HepG2 (cell line): Measurements from ENCODE around the gene RTP5. TPM values are rescaled to one million over a fixed set of nuclear protein-coding genes. Genes with fewer than 3 reads are reported as not detected.

ENCODE experiments used
- AKAP8 ChIP-seq: sonication (generic); formaldehyde crosslinking; IDR thresholded peaks from 2 replicates; pipeline ENCODE4 v1.5.1; 2020; ENCODE audit warnings: mild to moderate bottlenecking, missing genetic modification reagents
- CTCF ChIP-seq: sonication (generic); formaldehyde crosslinking; IDR thresholded peaks from 2 replicates; pipeline ENCODE4 v1.5.0; 2020; ENCODE audit warnings: mild to moderate bottlenecking, missing genetic modification reagents, moderate library complexity
- EZH2 ChIP-seq: conservative IDR thresholded peaks from 2 replicates; pipeline ENCODE4 v1.6.1; 2012; ENCODE audit warnings: mild to moderate bottlenecking, low read depth, low read length, moderate library complexity
- FOXK1 ChIP-seq: sonication (generic); formaldehyde crosslinking; IDR thresholded peaks from 2 replicates; pipeline ENCODE4 v1.4.0; 2020; ENCODE audit warnings: low read depth, missing genetic modification reagents, borderline replicate concordance
- FUBP1 ChIP-seq: sonication (generic); formaldehyde crosslinking; IDR thresholded peaks from 2 replicates; pipeline ENCODE4 v1.5.1; 2020; ENCODE audit warnings: missing genetic modification reagents, mild to moderate bottlenecking, borderline replicate concordance
- KDM2A ChIP-seq: sonication (generic); formaldehyde crosslinking; IDR thresholded peaks from 2 replicates; pipeline ENCODE4 v1.4.0; 2020; ENCODE audit warnings: low read depth, missing genetic modification reagents, borderline replicate concordance
- MYC ChIP-seq: sonication (generic); formaldehyde crosslinking; IDR thresholded peaks from 2 replicates; pipeline ENCODE4 v1.9.0; 2021; ENCODE audit warnings: missing genetic modification reagents, borderline replicate concordance
- NCOA1 ChIP-seq: sonication (generic); formaldehyde crosslinking; IDR thresholded peaks from 2 replicates; pipeline ENCODE4 v1.9.0; 2021; ENCODE audit warnings: missing genetic modification reagents
- NR2F6 ChIP-seq, 2 experiments: IDR thresholded peaks; 2 replicates each; pipeline ENCODE4 v1.6.1; 2016; ENCODE audit warnings: antibody characterized with exemption in 1 of 2, mild to moderate bottlenecking in 1 of 2
- SALL1 ChIP-seq: sonication (generic); formaldehyde crosslinking; IDR thresholded peaks from 2 replicates; pipeline ENCODE4 v1.8.0; 2022; ENCODE audit warnings: mild to moderate bottlenecking, missing genetic modification reagents
- USF2 ChIP-seq, 2 experiments: sonication (generic) in 1 of 2; formaldehyde crosslinking in 1 of 2; IDR thresholded peaks; 2 replicates each; pipeline versions ENCODE4 v1.5.1 to v1.6.1; 2011 to 2020; ENCODE audit warnings: borderline replicate concordance in 1 of 2, low read depth in 1 of 2, low read length in 1 of 2, mild to moderate bottlenecking in 1 of 2, missing genetic modification reagents in 1 of 2, moderate library complexity in 1 of 2
- ZBTB33 ChIP-seq: sonication (generic); formaldehyde crosslinking; IDR thresholded peaks from 2 replicates; pipeline ENCODE4 v1.4.0; 2020; ENCODE audit warnings: missing genetic modification reagents
- ZNF550 ChIP-seq: sonication (generic); formaldehyde crosslinking; IDR thresholded peaks from 2 replicates; pipeline ENCODE4 v1.4.0; 2020; ENCODE audit warnings: mild to moderate bottlenecking, missing genetic modification reagents, borderline replicate concordance
- ZNF556 ChIP-seq: sonication (generic); formaldehyde crosslinking; IDR thresholded peaks from 2 replicates; pipeline ENCODE4 v1.4.0; 2020; ENCODE audit warnings: mild to moderate bottlenecking, missing genetic modification reagents, borderline replicate concordance
- ZNF691 ChIP-seq: sonication (generic); formaldehyde crosslinking; IDR thresholded peaks from 2 replicates; pipeline ENCODE4 v1.4.0; 2020; ENCODE audit warnings: missing genetic modification reagents, low read depth, mild to moderate bottlenecking, borderline replicate concordance
- polyA plus RNA-seq, 8 experiments: library from polyadenylated mRNA; depleted of rRNA in 3 of 8; stranded (reverse) in 7 of 8; unstranded in 1 of 8; fragments of >200 nt; fragmentation: Illumina TruSeq in 4 of 8; extraction: Trizol in 4 of 8; gene quantifications; 2 replicates each; pipeline versions ENCODE4 v1.2.1 to v1.2.3, GENCODE V29; 2011 to 2016; ENCODE audit warnings: low read depth in 4 of 8, missing spikeins in 1 of 8, mixed read lengths in 1 of 8; ENCODE audit not compliant: insufficient read depth in 1 of 8
- total RNA-seq, 5 experiments: library from RNA; depleted of rRNA; stranded (reverse); fragments of >200 nt; fragmentation: Illumina TruSeq; extraction: Trizol; gene quantifications; 2 replicates each; pipeline ENCODE4 v1.2.3, GENCODE V29; 2016; ENCODE audit warnings: low read depth in 1 of 5

Gene RTP5
- total and polyA plus RNA-seq, 2 of the 13 experiments (the other 11 are each of a cell fraction or from before 2014, with no cell fraction given), result not detected

GRCh38 chr2:241877989-241878970, 8.8 kb downstream of the RTP5 start (continued):
- no peak for TF ChIP-seq EZH2
- TF ChIP-seq NR2F6 (IDR thresholded peaks at IDR 0.05), result no peak
- peak; percentile 36; the same call in 1 of the 2 replicates for TF ChIP-seq NR2F6 (CRISPR knock-in tag; IDR thresholded peaks at IDR 0.05)
- TF ChIP-seq CTCF (CRISPR knock-in tag), result peak; percentile 87
- TF ChIP-seq USF2 (IDR thresholded peaks at IDR 0.05; ENCODE audit: low read depth, low read length), result no peak
- TF ChIP-seq USF2 (CRISPR knock-in tag; IDR thresholded peaks at IDR 0.05; ENCODE audit: borderline replicate concordance), result no peak
- TF ChIP-seq KDM2A (CRISPR knock-in tag), result peak; percentile 78; the same call in 1 of the 2 replicates
- TF ChIP-seq AKAP8 (CRISPR knock-in tag), result no peak
- peak; percentile 24; the same call in 1 of the 2 replicates for TF ChIP-seq MYC
- no peak for TF ChIP-seq ZNF556
- TF ChIP-seq FOXK1, result peak; percentile 46; the same call in 1 of the 2 replicates
- TF ChIP-seq SALL1, result 0 out of 2 replicates have a peak, but pooled peaks have one; percentile 19
- TF ChIP-seq ZNF691, result no peak; the same call in 1 of the 2 replicates
- no peak for TF ChIP-seq FUBP1 (CRISPR knock-in tag)
- no peak for TF ChIP-seq ZNF550 (CRISPR knock-in tag)
- TF ChIP-seq NCOA1 (CRISPR knock-in tag), result no peak
- peak; percentile 85 for TF ChIP-seq ZBTB33 (CRISPR knock-in tag)
